ENCODE results near the gene TIMM23.

DNA sequence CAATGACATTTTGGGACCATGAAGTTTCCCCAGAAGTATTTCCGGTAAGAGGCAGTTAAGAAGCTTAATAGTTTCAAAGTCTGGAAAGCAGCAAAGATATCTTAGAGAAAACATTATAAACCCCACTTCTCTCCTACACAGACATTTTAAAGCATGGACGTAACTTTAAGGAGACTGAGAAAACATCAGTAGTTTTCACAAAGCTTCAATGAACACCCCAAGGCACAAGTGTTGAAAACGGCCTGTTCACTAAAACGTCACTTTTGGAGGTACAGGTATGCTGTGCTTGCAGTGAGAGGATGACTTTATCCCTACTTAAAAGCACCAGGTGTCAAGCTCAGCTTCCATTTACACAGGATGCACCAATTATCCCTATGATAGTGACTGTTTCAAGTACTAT is 33.1 kb downstream of the TIMM23 start:
- TF ChIP-seq, protein P1, sequence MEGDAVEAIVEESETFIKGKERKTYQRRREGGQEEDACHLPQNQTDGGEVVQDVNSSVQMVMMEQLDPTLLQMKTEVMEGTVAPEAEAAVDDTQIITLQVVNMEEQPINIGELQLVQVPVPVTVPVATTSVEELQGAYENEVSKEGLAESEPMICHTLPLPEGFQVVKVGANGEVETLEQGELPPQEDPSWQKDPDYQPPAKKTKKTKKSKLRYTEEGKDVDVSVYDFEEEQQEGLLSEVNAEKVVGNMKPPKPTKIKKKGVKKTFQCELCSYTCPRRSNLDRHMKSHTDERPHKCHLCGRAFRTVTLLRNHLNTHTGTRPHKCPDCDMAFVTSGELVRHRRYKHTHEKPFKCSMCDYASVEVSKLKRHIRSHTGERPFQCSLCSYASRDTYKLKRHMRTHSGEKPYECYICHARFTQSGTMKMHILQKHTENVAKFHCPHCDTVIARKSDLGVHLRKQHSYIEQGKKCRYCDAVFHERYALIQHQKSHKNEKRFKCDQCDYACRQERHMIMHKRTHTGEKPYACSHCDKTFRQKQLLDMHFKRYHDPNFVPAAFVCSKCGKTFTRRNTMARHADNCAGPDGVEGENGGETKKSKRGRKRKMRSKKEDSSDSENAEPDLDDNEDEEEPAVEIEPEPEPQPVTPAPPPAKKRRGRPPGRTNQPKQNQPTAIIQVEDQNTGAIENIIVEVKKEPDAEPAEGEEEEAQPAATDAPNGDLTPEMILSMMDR (conservative IDR thresholded peaks at IDR 0.05 in 1 of 2, IDR thresholded peaks at IDR 0.05 in 1 of 2; ENCODE audit: low read depth in 1 of 2, low read length in 2 of 2): no peak
- TF ChIP-seq EZH2 (IDR thresholded peaks at IDR 0.05; ENCODE audit: low read length, missing control alignments): no peak

Measured in fibroblast of lung (primary cell).